ENCODE data around the gene C2CD5.
A peak's percentile ranks its signal among the peaks of the same experiment; 100 is the strongest.
"Not testable (repeated sequence)": the region's sequence is repeated elsewhere in the genome, so short reads cannot be mapped to it uniquely, and the experiment has no call there.

The C2CD5 gene

GRCh38 chr12:22535038-22535437, 9.3 kb downstream of the C2CD5 start:
- no peak for DNase-seq

DNA sequence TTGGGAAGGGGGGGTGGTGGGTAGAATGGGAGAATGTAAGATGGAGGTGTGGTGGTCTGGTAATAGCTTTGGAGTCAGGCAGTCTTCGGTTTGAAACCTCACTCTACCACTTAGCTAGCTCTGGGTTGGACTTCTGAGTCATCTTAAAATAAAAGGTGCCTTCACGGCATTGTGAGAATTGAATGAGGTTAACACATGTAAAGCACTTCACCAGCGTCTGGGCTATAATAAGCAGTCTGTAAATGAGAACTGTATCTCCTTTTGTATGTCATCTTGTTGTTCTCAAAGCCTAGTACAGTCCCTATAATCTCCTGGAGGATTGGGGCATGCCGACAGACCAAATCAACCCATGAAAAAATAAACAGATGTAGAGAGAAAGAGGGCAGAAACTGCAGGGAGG, 11.2 kb downstream of the C2CD5 start:
- DNase-seq = no peak

DNA sequence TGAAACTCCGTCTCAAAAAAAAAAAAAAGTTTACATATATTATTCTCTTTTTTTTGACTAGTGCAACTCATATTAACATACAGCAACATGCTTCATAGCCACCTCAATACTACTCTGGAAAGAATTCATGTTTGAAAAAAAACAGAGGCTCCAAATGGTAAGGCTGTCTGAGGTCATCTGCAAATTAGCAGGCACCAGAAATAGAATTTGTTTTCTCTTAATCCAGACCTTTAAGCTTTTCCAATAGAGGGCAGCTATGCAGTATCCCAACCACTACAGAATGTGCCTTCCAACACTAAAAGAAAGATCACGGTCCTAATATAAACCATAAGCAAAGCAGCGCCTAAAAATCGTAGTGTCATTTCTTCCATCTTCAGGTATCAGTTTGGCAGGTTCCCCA, 12.0 kb downstream of the C2CD5 start:
- DNase-seq = no peak

DNA sequence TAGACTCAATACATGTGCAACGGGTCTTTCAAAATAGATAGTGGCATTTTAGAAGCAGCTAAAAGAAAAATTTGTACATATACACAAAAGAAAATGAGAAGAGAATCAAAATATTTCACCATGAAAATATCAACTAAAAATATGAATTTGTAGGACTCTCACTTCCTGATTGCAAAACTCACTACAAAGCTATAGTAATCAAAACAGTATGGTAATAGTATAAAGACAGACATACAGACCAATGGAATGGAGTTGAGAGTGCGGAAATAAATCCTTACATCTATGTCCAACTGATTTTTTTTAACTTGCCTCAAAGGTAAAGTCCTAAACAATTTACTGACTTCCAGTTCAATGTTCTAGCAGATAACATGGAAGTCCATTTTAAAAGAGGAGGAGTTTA, 13.1 kb downstream of the C2CD5 start:
- no peak for DNase-seq

- peak; percentile 9 for DNase-seq
Observed at GRCh38 chr12:22529281-22530060, 14.9 kb downstream of the C2CD5 start.

DNA sequence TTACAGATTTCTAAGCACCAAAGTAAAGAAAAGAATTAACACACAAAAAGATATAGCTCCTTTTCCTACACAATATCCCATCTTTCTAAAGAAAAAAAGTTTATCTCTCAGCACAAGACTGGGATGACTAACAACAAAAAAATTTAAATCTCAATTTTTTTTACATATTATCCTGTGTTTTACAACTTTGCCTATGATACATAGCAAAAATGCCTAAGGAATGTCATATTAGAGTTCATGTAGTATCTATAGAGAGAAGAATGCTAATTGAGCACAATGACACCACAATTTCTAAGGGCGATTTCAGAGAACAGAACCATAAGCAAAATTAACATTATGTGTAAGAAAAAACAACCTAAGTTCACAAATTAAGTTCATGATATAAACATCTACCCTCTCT, 16.3 kb downstream of the C2CD5 start:
- no peak for DNase-seq

DNA sequence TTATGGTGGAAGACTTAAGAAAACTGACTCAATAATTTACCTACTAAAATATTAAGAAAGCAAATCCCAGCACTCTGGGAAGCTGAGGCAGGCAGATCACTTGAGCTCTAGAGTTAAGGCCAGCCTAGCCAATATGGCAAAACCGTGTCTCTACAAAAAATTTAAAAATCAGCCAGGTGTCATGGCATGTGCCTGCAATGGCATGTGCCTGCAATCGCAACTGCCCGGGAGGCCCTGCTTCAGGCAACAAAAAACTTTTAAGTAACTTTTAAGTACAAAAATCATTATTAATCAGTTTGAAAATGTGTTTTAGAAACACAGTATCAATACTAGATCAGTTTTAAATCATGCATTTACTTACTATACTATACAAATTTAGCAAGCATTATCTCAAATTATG, 17.5 kb downstream of the C2CD5 start:
- no peak for DNase-seq

GRCh38 chr12:22525426-22525825, 18.9 kb downstream of the C2CD5 start:
- no peak for DNase-seq

DNA sequence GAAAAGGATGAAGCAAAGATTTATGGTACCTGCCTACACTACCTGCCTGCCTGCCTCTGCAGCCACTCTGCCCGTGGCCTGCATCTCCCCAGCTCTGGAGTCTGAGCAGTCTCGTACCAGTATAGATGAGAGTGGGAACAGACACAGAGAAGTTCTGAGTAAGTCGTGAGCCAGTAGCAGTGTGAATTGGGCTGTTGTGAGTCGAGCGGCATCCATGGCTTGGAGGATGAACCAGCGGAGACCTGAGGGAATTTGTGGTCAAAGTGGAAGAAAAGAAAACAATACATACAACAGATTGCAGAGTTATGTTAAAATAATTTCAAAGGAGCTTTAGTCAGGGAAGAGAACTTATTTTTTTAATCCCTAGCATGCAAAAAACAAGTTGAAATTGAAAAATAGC, 25.3 kb downstream of the C2CD5 start:
- DNase-seq = no peak

GRCh38 chr12:22518060-22518719, 26.2 kb downstream of the C2CD5 start:
- DNase-seq = peak; percentile 95

DNA sequence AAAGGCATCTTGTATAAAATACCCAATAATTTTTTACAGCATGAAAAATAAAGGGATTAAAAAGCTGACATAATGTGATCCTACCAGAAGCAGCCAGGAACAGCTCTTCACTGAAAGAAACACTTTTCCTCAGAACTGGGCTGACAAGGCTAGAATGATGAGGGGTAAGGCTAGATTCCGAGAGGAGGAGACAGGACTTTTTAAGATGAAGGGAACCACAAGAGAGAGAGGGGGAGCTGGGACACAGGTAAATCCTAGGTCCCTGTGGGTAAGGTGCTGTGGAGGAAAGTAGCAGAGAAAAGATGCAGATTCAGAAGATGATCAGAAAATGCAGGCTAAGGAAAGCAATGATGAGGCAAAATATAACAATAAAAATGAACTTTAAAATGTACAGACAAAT, 29.5 kb downstream of the C2CD5 start:
- DNase-seq = no peak

GRCh38 chr12:22505826-22506225, 38.5 kb downstream of the C2CD5 start:
- DNase-seq = no peak

DNA sequence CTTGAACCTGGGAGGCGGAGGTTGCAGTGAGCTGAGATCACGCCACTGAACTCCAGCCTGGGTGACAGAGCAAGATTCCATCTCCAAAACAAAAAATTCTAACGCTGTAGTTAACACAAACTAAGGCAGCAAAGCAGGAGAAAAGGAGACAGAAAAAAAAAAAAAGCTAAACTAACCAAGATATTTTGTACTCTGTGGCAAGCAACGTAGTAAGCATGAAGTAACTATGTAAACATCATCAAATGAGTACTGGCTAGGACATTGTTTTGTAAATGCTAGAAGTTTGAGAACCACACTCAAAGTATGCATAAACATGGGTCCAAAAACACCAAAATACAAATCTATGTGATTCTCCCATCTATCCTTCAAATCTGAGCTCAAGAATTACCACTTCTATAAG, 44.2 kb downstream of the C2CD5 start:
- DNase-seq = no peak

DNA sequence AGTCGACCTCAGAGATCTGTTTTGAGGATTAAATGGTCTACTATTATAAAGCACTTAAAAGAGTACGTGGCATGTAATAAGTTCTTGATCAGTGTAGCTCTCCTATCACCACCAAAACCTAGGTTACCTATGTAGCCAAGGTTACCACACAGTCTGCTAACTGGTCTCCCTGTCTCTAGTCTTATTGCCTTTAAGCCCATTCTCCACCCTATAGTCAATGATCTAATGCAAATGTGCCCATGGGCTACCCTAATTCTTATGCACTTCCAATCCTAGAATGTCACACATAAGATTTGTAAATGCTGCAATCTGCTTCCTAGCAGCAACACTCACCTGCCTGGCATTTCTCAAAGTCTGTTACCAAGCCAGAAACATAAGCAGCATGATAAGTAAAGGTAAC, 44.9 kb downstream of the C2CD5 start:
- DNase-seq = no peak

DNA sequence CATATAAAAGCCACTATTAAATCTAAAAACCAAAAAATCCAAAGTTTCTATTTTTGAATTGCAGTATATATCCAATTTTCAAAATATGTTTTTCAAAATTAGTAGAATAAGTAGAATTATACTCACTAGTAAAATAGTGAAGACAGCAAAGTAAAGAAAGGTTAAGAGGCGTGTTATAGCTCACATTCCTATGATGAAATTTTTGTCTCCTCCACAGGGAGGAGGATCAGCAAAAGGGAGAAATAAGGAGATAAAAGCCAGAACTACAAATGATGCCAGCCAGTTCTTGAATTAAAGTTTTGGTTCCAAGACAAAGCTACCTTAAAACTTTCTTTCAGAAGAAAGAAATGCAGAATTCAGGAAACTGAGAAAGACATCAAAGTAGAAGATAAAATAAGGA, 50.0 kb downstream of the C2CD5 start:
- no peak for DNase-seq

- DNase-seq = no peak
Observed at GRCh38 chr12:22491034-22491433, 53.3 kb downstream of the C2CD5 start.

DNA sequence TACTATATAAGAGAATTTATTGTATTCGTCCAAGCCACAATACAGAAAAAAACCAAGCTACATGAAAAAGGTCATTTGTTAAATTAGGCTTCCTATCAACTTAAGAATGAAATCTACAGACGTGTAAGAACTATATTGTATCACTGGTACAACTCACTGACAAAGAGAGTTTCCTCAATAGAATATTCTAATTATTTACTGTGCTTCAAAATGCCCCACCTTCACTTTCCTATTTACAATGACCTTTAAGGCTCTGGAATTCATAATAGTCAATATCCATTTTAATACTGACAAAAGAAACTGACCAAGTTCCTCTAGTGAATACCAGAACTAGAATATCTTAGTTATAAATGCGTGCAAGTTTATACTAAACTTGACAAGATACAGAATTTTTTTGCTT, 55.9 kb downstream of the C2CD5 start:
- no peak for DNase-seq

DNA sequence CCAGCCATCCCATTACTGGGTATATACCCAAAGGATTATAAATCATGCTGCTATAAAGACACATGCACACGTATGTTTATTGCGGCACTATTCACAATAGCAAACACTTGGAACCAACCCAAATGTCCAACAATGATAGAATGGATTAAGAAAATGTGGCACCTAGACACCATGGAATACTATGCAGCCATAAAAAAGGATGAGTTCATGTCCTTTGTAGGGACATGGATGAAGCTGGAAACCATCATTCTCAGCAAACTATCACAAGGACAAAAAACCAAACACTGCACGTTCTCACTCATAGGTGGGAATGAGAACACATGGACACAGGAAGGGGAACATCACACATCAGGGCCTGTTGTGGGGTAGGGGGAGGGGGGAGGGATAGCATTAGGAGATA, 56.7 kb downstream of the C2CD5 start:
- DNase-seq = not testable (repeated sequence)

GRCh38 chr12:22481547-22482104, 62.7 kb downstream of the C2CD5 start:
- peak; percentile 84 for DNase-seq

GRCh38 chr12:22480814-22481213, 63.5 kb downstream of the C2CD5 start:
- DNase-seq = not testable (repeated sequence)

- no peak for DNase-seq
Observed at GRCh38 chr12:22480016-22480415, 64.3 kb downstream of the C2CD5 start.

DNA sequence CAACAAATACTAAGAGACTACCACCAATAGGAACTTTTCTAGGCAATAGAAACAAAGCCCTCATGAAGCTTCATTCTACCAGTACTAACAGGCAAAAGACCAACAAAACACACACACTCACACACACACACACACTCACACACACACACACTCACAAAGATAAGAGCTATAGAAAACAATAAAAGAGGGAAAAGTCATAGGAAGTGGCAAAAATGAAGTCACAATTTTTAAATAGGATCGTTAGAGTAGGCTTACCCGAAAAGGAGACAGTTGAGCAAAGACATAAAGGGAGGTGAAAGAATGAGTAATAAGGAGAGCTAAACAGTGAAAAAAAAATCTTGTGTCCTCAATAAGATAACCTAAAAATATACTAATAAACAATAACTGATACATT, 66.5 kb downstream of the C2CD5 start:
- DNase-seq = no peak

DNA sequence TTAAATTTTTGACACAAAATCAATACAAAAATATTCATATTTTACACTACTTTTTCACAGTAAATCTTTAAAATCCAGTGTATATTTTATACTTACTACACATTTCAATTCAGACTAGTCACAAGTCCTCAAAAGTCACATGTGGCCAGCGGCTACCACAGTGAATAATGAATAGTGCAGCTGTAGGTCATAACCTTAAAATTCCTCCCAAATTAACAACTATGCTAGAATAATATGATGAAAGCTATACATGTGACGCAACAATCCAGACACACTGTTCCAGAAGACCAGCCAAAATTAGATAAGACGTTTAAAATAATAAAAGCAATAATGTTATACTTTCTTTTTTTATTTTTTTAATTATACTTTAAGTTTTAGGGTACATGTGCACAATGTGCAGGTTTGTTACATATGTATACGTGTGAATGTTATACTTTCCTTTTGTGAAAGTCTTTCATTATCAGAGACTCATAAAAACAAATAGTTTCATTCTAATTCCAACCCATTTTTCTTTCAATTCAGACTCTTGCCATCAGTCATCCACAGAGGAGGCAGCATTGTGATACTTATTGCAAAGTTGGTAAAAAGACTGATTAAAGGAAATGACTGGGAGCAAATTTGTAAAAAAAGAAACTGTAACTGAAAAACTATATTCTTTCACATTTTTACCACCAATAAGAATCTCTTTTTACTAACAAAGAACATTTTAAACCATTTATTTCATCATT, 67.0 kb downstream of the C2CD5 start:
- DNase-seq = no peak

DNA sequence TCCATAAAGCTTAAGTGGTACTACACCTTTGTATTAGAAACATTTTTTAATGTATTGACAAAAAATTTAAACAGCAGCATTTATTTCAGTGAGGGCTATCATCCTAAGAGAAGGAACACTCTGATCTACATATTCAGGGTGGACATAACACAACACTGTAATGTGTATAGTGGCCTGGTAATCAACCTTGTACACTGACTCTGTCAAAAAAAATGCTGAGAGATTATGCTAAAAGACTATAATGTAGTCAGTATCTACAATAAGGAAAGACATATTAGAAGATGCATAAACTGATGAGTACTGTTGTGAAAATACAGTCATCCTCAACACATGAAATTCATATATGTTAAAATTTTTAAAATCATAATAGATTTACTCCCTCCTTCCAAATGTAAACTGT, 68.2 kb downstream of the C2CD5 start:
- no peak for DNase-seq
